Cardiac septum (tissue), 1 donor: ENCODE measurements around the gene KAZN. TPM values are rescaled to one million over a fixed set of nuclear protein-coding genes. Genes with fewer than 3 reads are reported as not detected.

Experiments
- DNase-seq: peaks from one replicate; pipeline ENCODE4 v3.0.0-alpha.2; 2020; ENCODE audit warnings: low spot score
- intact Hi-C: fragments of 100-400 bp; cut with DNase I; formaldehyde crosslinking; loops from one replicate; pipeline ENCODE4 v1.14.0; 2022
- total RNA-seq: library from RNA; stranded (reverse); fragmentation: NEBNext Ultra II Directional; extraction: Animal tissue kit (Norgen Biotek cat#: 25700); gene quantifications from one replicate; pipeline ENCODE4 v1.2.1, GENCODE V29; 2021
- donor health status: DM: no; HTN: no; CAD: no.

The KAZN gene
- total RNA-seq, 1 donor from 2014 or later: 3.1 TPM

- no peak for DNase-seq
- intact Hi-C loops: no loop called here
Observed at GRCh38 chr1:14926818-14927575, 328.5 kb downstream of the KAZN start.

DNA sequence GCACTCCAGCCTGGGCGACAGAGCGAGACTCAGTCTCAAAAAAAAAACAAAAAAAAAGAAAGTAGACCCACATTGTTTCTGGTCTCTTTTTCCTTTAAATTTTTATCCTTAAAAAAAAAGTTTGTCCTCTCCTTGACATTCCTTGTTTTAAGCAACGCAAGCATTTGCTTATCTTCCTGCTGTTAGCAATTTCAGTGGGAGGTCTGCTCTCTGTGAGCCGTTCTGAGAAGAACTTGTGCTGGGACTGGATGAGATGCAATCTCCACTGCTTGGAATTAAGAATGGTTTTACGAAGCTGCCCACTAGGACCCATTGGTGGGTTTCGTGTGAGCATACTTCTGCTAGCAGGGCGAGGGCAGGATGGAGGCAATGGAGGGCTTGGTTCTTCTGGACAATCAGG is 329.9 kb downstream of the KAZN start:
- intact Hi-C loops: no loop called here
- DNase-seq: no peak

- intact Hi-C loops: no loop called here
- DNase-seq: no peak
Observed at GRCh38 chr1:14928886-14929546, 330.5 kb downstream of the KAZN start.

GRCh38 chr1:14929547-14930246 is 331.2 kb downstream of the KAZN start:
- no peak for DNase-seq
- intact Hi-C loops: no loop called here

GRCh38 chr1:14930247-14930965 is 331.9 kb downstream of the KAZN start:
- intact Hi-C loops: no loop called here
- DNase-seq: no peak

DNA sequence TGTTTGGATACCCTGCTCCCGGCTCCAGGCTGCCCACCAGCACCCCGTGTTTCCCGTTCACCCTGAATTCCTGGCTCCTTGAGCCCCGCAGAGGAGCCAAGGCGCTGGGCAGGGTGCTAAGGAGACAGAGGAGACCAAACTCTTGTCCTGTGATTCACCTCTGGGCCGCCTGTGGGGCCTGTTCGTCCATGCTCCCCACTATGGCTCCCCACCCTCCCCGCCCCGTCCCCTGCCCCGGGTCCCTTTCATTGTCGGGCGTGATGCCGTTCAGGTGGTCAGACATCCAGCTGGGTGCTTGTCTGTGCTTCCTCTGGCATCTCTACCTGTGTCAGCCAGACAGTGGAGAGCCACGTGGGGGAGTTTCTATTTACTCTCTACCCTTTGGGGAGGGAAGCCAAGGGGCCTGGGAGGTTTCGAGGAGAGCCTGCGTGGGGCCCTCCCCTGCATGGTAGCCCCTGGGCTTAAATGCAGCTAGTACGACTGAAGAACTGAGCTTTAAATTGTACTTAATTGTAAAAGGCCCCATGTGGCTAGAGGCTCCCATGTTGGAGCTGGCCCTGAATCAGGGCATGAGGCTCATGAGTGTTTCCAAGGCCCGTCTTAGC is 333.7 kb downstream of the KAZN start:
- intact Hi-C loops: no loop called here
- DNase-seq: no peak

GRCh38 chr1:14934867-14935266 is 336.4 kb downstream of the KAZN start:
- DNase-seq: no peak
- intact Hi-C loops: no loop called here

DNA sequence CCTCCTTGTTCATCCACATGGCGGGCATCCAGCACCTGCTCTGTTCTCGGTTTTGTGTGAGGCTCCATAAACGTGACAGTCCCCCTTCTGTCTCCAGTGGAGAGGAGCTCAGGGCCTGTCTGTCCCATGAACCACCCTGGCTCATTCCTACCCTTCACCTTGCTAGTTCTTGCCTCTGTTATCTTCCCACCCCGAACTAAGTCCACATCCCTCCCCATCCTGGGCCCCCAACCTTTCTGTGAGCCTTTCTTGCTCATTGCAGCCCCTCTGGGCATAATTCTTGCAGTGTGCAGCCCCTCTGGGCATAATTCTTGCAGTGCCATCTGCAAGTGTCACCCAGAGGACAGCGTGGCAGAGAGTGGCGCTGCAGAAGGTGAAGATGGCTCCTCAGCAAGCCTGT is 338.3 kb downstream of the KAZN start:
- DNase-seq: no peak
- intact Hi-C loops: no loop called here

- intact Hi-C loops: no loop called here
- DNase-seq: no peak
Observed at GRCh38 chr1:14937288-14937949, 338.9 kb downstream of the KAZN start.

DNA sequence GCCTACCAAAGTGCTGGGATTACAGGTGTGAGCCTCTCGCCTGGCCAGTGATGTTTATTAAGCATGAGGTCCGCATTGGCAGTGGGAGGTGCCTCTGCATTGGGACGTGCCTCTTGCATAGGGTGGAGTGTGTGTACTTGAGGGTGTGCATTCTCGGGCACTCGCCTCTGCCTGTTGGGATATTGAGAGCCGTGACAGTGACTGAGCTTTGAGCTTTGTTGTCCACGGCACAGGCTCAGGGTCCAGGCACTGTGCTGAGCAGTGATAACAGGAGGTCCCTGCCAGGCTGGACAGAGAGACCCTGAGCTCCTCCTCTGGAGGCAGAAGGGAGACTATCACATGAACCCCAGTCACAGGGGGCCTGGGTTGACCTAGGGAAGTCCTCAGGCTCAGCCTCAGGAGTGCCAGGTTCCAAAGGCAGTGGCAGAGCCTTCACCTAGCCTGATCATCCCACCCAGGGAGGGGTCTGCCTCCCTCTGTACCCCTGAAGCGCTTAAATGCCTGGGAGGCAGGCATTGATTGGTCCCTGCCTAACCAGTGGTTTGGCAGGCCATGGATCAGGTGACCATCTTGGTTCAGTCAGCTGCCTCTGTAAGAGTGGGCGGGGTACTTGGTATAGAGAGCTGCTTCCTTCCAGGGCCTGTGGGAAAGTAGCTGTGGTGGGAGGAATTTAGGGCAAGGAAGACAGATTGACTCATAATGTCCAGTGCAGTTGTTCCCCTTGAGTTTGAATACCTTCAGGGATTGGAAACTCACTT is 341.2 kb downstream of the KAZN start:
- intact Hi-C loops: no loop called here

GRCh38 chr1:14940285-14940870 is 341.9 kb downstream of the KAZN start:
- no peak for DNase-seq
- intact Hi-C loops: no loop called here

More for the DNA sequence above, 341.2 kb downstream of the KAZN start:
- no peak for DNase-seq

DNA sequence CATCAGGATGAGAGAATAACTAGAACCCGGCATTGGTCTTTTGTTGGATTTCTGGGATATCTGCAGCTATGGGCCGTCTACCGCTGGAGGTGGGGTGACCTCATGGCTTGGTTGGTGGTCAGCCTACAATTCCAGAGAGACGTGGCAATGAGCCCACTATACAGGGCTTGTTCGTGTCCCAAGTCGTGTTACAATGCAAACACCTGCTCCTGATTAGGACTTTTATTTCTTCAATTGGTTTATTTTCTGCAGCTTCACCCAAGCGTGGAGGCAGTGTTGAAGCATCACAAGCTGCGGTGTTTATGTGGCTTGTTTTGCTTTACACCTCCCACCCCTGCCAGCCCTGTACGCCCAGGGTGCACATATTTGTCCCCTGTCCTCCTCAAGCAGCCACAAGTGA is 343.4 kb downstream of the KAZN start:
- intact Hi-C loops: no loop called here

GRCh38 chr1:14944471-14944985 is 346.0 kb downstream of the KAZN start:
- DNase-seq: no peak
- intact Hi-C loops: loop anchor here (2.0 kb wide), 1 partner anchor 24 kb away; no protein-coding TSS in a partner anchor

More for the DNA sequence above, 343.4 kb downstream of the KAZN start:
- DNase-seq: no peak

DNA sequence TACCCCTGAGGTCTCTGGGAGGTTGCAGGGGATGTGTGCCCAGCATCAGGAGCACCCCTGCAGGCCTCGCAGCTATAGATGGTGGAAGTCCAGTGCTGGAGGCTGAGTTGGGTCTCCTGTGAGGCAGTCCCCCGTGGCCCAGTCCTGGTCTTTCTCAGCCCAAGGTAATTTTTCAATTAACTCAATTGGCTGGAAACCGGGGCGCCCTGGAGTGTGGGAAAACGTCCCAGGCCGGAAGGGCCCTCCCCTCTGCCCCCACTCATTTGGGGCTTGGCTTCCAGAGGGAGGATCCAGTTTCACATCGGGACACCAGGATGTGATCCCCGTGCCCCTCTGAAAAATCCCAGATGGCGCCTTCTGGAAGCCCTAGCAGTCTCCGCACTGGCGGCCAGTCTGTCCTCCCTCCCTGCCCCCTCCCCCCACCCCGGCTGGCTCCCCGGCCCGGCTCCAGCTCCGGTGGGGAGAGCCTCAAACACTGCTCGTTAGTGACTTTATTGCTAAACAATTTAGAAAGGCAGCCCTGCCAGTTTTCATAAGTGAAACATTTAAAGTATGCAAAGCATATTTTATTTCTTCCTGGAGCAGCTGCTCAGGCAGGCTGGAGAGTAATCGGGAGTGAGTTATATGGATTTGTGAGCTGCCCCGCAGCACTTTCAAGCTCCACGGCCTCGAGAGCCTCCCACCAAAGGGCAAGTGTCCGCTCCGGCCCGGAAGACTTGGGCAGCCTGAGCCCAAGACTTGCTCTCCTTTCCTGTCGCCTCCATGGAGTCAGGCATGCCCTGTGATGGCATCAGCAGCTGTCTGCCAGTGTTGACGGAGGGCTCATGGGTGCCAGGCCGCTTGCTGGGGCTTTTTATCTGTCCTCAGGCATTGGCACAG is 346.9 kb downstream of the KAZN start:
- DNase-seq: no peak
- intact Hi-C loops: loop anchor here (2.0 kb wide), 1 partner anchor 23 kb away; no protein-coding TSS in a partner anchor

DNA sequence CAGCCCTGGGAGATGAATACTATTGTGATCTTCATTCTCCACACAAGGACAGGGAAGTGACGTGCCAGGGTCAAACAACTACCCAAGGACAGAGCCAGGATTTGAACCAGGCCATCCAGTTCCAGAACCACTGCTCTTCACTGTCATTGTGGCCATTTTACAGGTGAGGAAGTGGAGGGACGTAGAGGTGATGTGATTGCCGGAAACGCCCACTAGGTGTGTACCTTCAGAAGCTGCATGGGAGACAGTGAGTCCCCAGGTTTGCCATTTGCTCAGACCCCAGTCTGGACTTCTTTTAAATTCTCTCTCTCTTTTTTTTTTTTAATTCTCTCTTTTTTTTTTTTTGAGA is 347.5 kb downstream of the KAZN start:
- DNase-seq: no peak
- intact Hi-C loops: no loop called here

- intact Hi-C loops: no loop called here
- DNase-seq: no peak
Observed at GRCh38 chr1:14946684-14947238, 348.3 kb downstream of the KAZN start.

- no peak for DNase-seq
- intact Hi-C loops: no loop called here
Observed at GRCh38 chr1:14947421-14947820, 348.9 kb downstream of the KAZN start.
